A549 (cell line): ENCODE results near the gene IST1. TPM values are rescaled to one million over a fixed set of nuclear protein-coding genes. Genes with fewer than 3 reads are reported as not detected.
A peak's percentile ranks its signal among the peaks of the same experiment; 100 is the strongest.

Experiments used
- ATAC-seq, 2 experiments: fragments of 200-7000 bp in 1 of 2; fragments of >200 bp in 1 of 2; cut with Nextera tagmentation in 1 of 2; cut with Tn5 transposase in 1 of 2; 3 replicates each; pipeline versions ENCODE4 v1.8.0 to v1.9.1; 2018 to 2020; ENCODE audit warnings: mild to moderate bottlenecking in 1 of 2, moderate library complexity in 1 of 2
- CTCF ChIA-PET: fragments of 300-600 bp; sonication (Branson Sonifier 250); formaldehyde crosslinking; extraction: SDS; loops from one replicate; lab custom pipeline; 2021; ENCODE audit warnings: antibody characterized with exemption, inconsistent platforms; lab: Yijun Ruan, JAX
- POLR2A ChIA-PET: fragments of 350-600 bp; formaldehyde crosslinking; extraction: SDS; loops from one replicate; lab custom pipeline; 2021; ENCODE audit warnings: antibody characterized with exemption, inconsistent platforms; lab: Yijun Ruan, JAX
- DNase-seq, 2 experiments: peaks; one replicate each; pipeline versions ENCODE4 v3.0.0 to v3.0.0-alpha.2; 2011 to 2016; ENCODE audit warnings: low read depth in 1 of 2, low spot score in 1 of 2
- FAIRE-seq: peaks from 2 replicates; lab custom pipeline; 2011; peaks lifted over from hg19 to GRCh38; lab: Jason Lieb, UNC
- H3K27ac ChIP-seq, 2 experiments: fragments of >200 bp; sonication (Bioruptor Twin); formaldehyde crosslinking; 3 replicates each; pipeline ENCODE4 v1.5.1; 2016 to 2017
- H3K4me1 ChIP-seq: fragments of >200 bp; sonication (Bioruptor Twin); formaldehyde crosslinking; 3 replicates; pipeline ENCODE4 v1.6.1; 2016
- H3K4me2 ChIP-seq: fragments of >200 bp; sonication (Bioruptor Twin); formaldehyde crosslinking; 3 replicates; pipeline ENCODE4 v1.6.1; 2016
- H3K4me3 ChIP-seq: fragments of >200 bp; sonication (Bioruptor Twin); formaldehyde crosslinking; 3 replicates; pipeline ENCODE4 v1.5.1; 2016
- H3K9me3 ChIP-seq: fragments of >200 bp; sonication (Bioruptor Twin); formaldehyde crosslinking; 3 replicates; pipeline ENCODE4 v1.6.1; 2016
- BHLHE40 ChIP-seq: IDR thresholded peaks from 2 replicates; pipeline ENCODE4 v1.6.1; 2012; ENCODE audit warnings: low read depth, low read length, inconsistent platforms
- CBX2 ChIP-seq: fragments of 200-600 bp; sonication (generic); IDR thresholded peaks from 2 replicates; pipeline ENCODE4 v1.6.1; 2016; ENCODE audit warnings: low read depth, mild to moderate bottlenecking, borderline replicate concordance
- CTCF ChIP-seq: fragments of >200 bp; sonication (Bioruptor Twin); formaldehyde crosslinking; IDR thresholded peaks from 3 replicates; pipeline ENCODE4 v1.5.1; 2016
- E2F6 ChIP-seq: IDR thresholded peaks from 2 replicates; pipeline ENCODE4 v1.6.1; 2012; ENCODE audit warnings: low read depth, borderline replicate concordance
- FOSB ChIP-seq: fragments of 250-450 bp; sonication (Bioruptor Pico); IDR thresholded peaks from 2 replicates; pipeline ENCODE4 v1.5.0; 2020; ENCODE audit warnings: mild to moderate bottlenecking, moderate library complexity
- HDAC2 ChIP-seq: fragments of 200-600 bp; sonication (generic); IDR thresholded peaks from 2 replicates; pipeline ENCODE4 v1.6.1; 2016
- HES2 ChIP-seq: fragments of >200 bp; sonication (Bioruptor Twin); formaldehyde crosslinking; IDR thresholded peaks from 2 replicates; pipeline ENCODE4 v1.6.1; 2016
- HEYL ChIP-seq: fragments of 250-450 bp; sonication (Bioruptor Pico); IDR thresholded peaks from 2 replicates; pipeline ENCODE4 v1.8.0; 2021; ENCODE audit warnings: mild to moderate bottlenecking, moderate library complexity
- JUN ChIP-seq, 2 experiments: fragments of >200 bp; sonication (Bioruptor Twin); formaldehyde crosslinking; IDR thresholded peaks; 2 replicates in 1 of 2; 3 replicates in 1 of 2; pipeline ENCODE4 v1.6.1; 2016 to 2017
- MAFK ChIP-seq: fragments of 450-650 bp; IDR thresholded peaks from 2 replicates; pipeline ENCODE4 v1.6.1; 2014; ENCODE audit not compliant: partially characterized antibody
- NR3C1 ChIP-seq: fragments of >200 bp; sonication (Bioruptor Twin); formaldehyde crosslinking; IDR thresholded peaks from 3 replicates; pipeline ENCODE4 v1.6.1; 2017
- RARB ChIP-seq: fragments of 250-450 bp; sonication (Bioruptor Pico); IDR thresholded peaks from 2 replicates; pipeline ENCODE4 v1.8.0; 2021; ENCODE audit warnings: mild to moderate bottlenecking, moderate library complexity
- USF2 ChIP-seq: fragments of 450-650 bp; IDR thresholded peaks from 2 replicates; pipeline ENCODE4 v1.6.1; 2014; ENCODE audit warnings: antibody characterized with exemption
- ZFP36 ChIP-seq: fragments of 450-650 bp; IDR thresholded peaks from 2 replicates; pipeline ENCODE4 v1.6.1; 2014; ENCODE audit warnings: borderline replicate concordance; ENCODE audit not compliant: partially characterized antibody
- ZNF302 ChIP-seq: fragments of 250-450 bp; sonication (Bioruptor Pico); IDR thresholded peaks from 2 replicates; pipeline ENCODE4 v1.9.0; 2021; ENCODE audit warnings: inconsistent platforms, mild to moderate bottlenecking, moderate library complexity
- ZSCAN20 ChIP-seq: fragments of 250-450 bp; sonication (Bioruptor Pico); IDR thresholded peaks from 2 replicates; pipeline ENCODE4 v1.8.0; 2022; ENCODE audit warnings: mild to moderate bottlenecking, moderate library complexity
- WGBS: methylation state at CpG from one replicate; pipeline ENCODE4 v1.1.6; 2017; ENCODE audit errors: missing lambda C conversion rate; 5-methylcytosine and 5-hydroxymethylcytosine counted together
- polyA plus RNA-seq, 4 experiments: library from polyadenylated mRNA; depleted of rRNA in 3 of 4; stranded (reverse); fragments of >200 nt; fragmentation: RNase III in 1 of 4; extraction: RNeasy Plus Mini Kit Qiagen cat#74134 plus additional on column Dnase treatment in 1 of 4; gene quantifications; 2 replicates in 3 of 4; 3 replicates in 1 of 4; pipeline ENCODE4 v1.2.3, GENCODE V29; 2011 to 2017

Gene IST1
- polyA plus RNA-seq, 2 of the 4 experiments (the other 2 are of a cell fraction): 178 to 290 TPM

GRCh38 chr16:71929048-71929447, 33.7 kb downstream of the IST1 start:
- peaks cover 8% of the 10 kb centered on the region; the same call in 1 of the 3 replicates for H3K4me1 ChIP-seq
- POLR2A ChIA-PET: interaction anchor here (1.6 kb wide), 1 partner anchor 35 kb away, joined by 5 read pairs; no protein-coding TSS in a partner anchor
- no peak overlapping the region for H3K4me3 ChIP-seq
- TF ChIP-seq ZNF302 (CRISPR knock-in tag) (no peak), FOSB (no peak), CBX2 (no peak), RARB (no peak), HEYL (CRISPR knock-in tag) (no peak)
- no peak for DNase-seq
- no peaks in the 10 kb centered on the region for H3K9me3 ChIP-seq
- 80% methylated on average over 3 of the region's 3 CpGs for WGBS
- CTCF ChIA-PET: interaction anchor here (0.6 to 3.1 kb wide), 7 partner anchors 9 to 46 kb away, joined by 3 to 12 read pairs (median 4); partner anchors contain the start of gene IST1
- FAIRE-seq: no peak
- no peak for ATAC-seq
- no peak overlapping the region for H3K27ac ChIP-seq
- H3K4me2 ChIP-seq: no peak overlapping the region

DNA sequence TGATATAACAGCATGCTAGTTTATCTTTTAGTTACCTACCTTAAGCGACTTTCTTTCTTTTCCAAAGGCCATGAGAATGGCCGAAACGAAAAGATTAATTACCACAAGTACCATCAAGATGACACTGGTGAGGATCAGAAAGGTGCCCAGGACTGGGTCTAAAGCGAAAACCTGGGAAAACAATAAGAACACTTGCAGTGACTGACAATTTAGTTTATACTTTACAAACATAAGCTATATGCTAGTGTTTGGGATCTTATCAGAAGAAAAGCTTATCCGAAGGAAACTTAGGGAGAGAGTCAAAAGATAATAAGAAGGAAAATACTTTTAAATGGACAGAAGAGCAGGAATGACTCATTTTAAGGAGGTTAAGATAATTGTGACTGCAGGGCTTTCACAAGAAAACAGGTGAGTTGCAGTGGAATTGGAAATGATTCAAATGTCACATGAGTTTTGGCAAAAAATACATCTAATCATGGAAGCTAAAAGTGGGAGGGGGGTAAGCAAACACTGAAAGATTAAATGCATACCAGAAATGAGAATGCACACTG, 34.8 kb downstream of the IST1 start:
- no peaks in the 10 kb centered on the region for H3K9me3 ChIP-seq
- H3K4me3 ChIP-seq: no peak overlapping the region
- TF ChIP-seq NR3C1 (no peak), HDAC2 (no peak), RARB (no peak), ZSCAN20 (CRISPR knock-in tag) (no peak), BHLHE40 (no peak), ZFP36 (no peak), USF2 (no peak), E2F6 (no peak)
- no peak overlapping the region for H3K4me2 ChIP-seq
- no peak for DNase-seq
- ATAC-seq: no peak
- CTCF ChIA-PET: interaction anchor here (1.2 to 3.1 kb wide), 4 partner anchors 11 to 47 kb away, joined by 3 to 12 read pairs (median 7); partner anchors contain the start of gene IST1
- H3K27ac ChIP-seq: no peak overlapping the region
- 98% methylated on average over 5 of the region's 5 CpGs for WGBS
- POLR2A ChIA-PET: no interaction called here
- no peak for FAIRE-seq
- peaks cover 8% of the 10 kb centered on the region; the same call in 1 of the 3 replicates for H3K4me1 ChIP-seq

DNA sequence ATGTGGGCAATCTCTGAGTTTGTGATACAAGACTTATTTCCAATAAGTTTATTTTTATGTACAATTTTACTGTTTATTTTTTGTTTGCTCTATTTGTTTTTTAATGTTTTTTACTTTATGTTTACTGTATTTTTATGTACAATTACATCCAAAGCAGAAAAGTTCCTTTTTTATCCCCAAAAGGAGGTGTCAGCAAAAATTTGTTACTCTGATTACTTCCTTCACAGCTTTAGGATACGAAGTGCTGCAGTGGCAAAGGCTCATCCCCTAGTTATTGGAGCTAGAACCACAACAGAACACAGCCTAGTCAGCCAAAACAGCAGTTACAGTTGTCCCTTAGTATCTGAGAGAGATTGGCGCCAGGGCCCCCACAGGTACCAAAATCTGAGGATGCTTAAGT, 35.7 kb downstream of the IST1 start:
- no peak for FAIRE-seq
- ChIA-PET POLR2A (no interaction called here), CTCF (interaction anchor here (0.6 kb wide), 1 partner anchor 41 kb away, joined by 3 read pairs; no protein-coding TSS in a partner anchor)
- peak; percentile 74 for TF ChIP-seq MAFK
- TF ChIP-seq JUN (IDR thresholded peaks at IDR 0.05): no peak
- 96% methylated on average over 2 of the region's 2 CpGs for WGBS
- Histone ChIP-seq H3K9me3 (no peaks in the 10 kb centered on the region), H3K4me2 (no peak overlapping the region), H3K4me1 (peaks cover 8% of the 10 kb centered on the region; the same call in 1 of the 3 replicates), H3K4me3 (no peak overlapping the region), H3K27ac (no peak overlapping the region)
- DNase-seq: no peak
- no peak for ATAC-seq

DNA sequence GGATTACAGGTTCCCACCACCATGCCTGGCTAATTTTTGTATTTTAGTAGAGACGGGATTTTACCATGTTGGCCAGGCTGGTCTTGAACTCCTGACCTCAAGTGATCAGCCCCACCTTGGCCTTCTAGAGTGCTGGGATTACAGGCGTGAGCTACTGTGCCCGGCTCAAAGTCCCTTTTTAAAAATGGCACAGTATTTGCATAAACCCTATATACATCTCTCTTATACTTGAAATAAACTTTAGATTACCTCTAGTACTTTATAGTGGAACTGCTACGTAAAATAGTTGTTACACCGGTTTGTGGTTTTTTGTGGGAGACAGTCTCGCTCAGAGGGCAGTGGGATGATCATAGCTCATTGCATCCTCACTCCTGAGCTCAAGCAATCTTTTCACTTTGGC, 36.3 kb downstream of the IST1 start:
- Histone ChIP-seq H3K4me2 (no peak overlapping the region), H3K4me1 (peaks cover 6% of the 10 kb centered on the region; the same call in 1 of the 3 replicates), H3K27ac (no peak overlapping the region), H3K9me3 (no peaks in the 10 kb centered on the region), H3K4me3 (no peak overlapping the region)
- TF ChIP-seq ZNF302 (CRISPR knock-in tag) (no peak), FOSB (no peak), HES2 (no peak)
- ChIA-PET POLR2A (no interaction called here), CTCF (no interaction called here)
- ATAC-seq (no peak), FAIRE-seq (no peak), DNase-seq (no peak)
- 95% methylated on average over 6 of the region's 6 CpGs for WGBS

- ChIA-PET POLR2A (no interaction called here), CTCF (interaction anchor here (1.0 to 1.6 kb wide), 2 partner anchors 29 to 105 kb away, joined by 3 to 5 read pairs; no protein-coding TSS in a partner anchor)
- no peak for TF ChIP-seq CTCF
- Histone ChIP-seq H3K4me3 (no peak overlapping the region), H3K27ac (no peak overlapping the region), H3K4me2 (no peak overlapping the region), H3K9me3 (no peaks in the 10 kb centered on the region), H3K4me1 (no peaks in the 10 kb centered on the region)
- WGBS: 81% methylated on average over 1 of the region's 1 CpG
- FAIRE-seq (no peak), ATAC-seq (no peak), DNase-seq (no peak)
These were observed 37.7 kb downstream of the IST1 start for GRCh38 chr16:71933017-71933416.
